ENCODE measurements around the gene FAF2. TPM values are rescaled to one million over a fixed set of nuclear protein-coding genes. Genes with fewer than 3 reads are reported as not detected.

The FAF2 gene
- total RNA-seq, 2 experiments from 2014 or later = 32.4 TPM

- Mint-ChIP-seq H3K27ac (peak overlapping the region; percentile 97), H3K36me3 (peaks cover 2% of the 10 kb centered on the region), H3K4me1 (peaks cover 24% of the 10 kb centered on the region), H3K27me3 (peaks cover 3% of the 10 kb centered on the region), H3K4me3 (peak overlapping the region; percentile 98), H3K9me3 (peaks cover 2% of the 10 kb centered on the region)
- peak; percentile 4 for ATAC-seq (ENCODE audit: low read depth)
- DNase-seq = no peak
- POLR2A ChIA-PET = interaction anchor here (0.8 to 4.3 kb wide), 10 partner anchors 11 to 106 kb away, joined by 3 to 60 read pairs (median 6); partner anchors contain the start of genes HIGD2A, NOP16 and RNF44
Measured at GRCh38 chr5:176447591-176447977, 601 bp upstream of the FAF2 start.

- H3K4me1 Mint-ChIP-seq = peaks cover 28% of the 10 kb centered on the region
- H3K9me3 Mint-ChIP-seq = no peaks in the 10 kb centered on the region
- H3K4me3 Mint-ChIP-seq = peak overlapping the region; percentile 1
- DNase-seq = no peak
- no peak overlapping the region for H3K27ac Mint-ChIP-seq
- POLR2A ChIA-PET = interaction anchor here (0.7 to 4.3 kb wide), 3 partner anchors 85 to 617 kb away, joined by 3 to 60 read pairs (median 3); partner anchors contain the start of gene RNF44
- no peak for ATAC-seq (ENCODE audit: low read depth)
- H3K36me3 Mint-ChIP-seq = peaks cover 10% of the 10 kb centered on the region
- peaks cover 3% of the 10 kb centered on the region for H3K27me3 Mint-ChIP-seq
Measured at GRCh38 chr5:176450077-176450476, 1.9 kb downstream of the FAF2 start.

- DNase-seq (no peak), ATAC-seq (ENCODE audit: low read depth) (no peak)
- no peaks in the 10 kb centered on the region for H3K9me3 Mint-ChIP-seq
- peaks cover 25% of the 10 kb centered on the region for H3K36me3 Mint-ChIP-seq
- H3K27ac Mint-ChIP-seq = no peak overlapping the region
- H3K4me3 Mint-ChIP-seq = no peak overlapping the region
- POLR2A ChIA-PET = interaction anchor here (0.7 kb wide), 1 partner anchor 26 kb away, joined by 6 read pairs; no protein-coding TSS in a partner anchor
- H3K27me3 Mint-ChIP-seq = no peaks in the 10 kb centered on the region
- H3K4me1 Mint-ChIP-seq = peaks cover 22% of the 10 kb centered on the region
Measured at GRCh38 chr5:176454724-176455394, 6.7 kb downstream of the FAF2 start.

- Mint-ChIP-seq H3K4me3 (no peak overlapping the region), H3K4me1 (peaks cover 17% of the 10 kb centered on the region), H3K27ac (no peak overlapping the region), H3K27me3 (no peaks in the 10 kb centered on the region), H3K9me3 (no peaks in the 10 kb centered on the region), H3K36me3 (peaks cover 33% of the 10 kb centered on the region)
- no peak for ATAC-seq (ENCODE audit: low read depth)
- POLR2A ChIA-PET = interaction anchor here (0.6 kb wide), 1 partner anchor 145 kb away, joined by 4 read pairs; no protein-coding TSS in a partner anchor
- no peak for DNase-seq
Measured at GRCh38 chr5:176458904-176459561, 10.8 kb downstream of the FAF2 start.

GRCh38 chr5:176461349-176461748 lies 13.2 kb downstream of the FAF2 start:
- Mint-ChIP-seq H3K27ac (no peak overlapping the region), H3K4me1 (peaks cover 17% of the 10 kb centered on the region), H3K9me3 (no peaks in the 10 kb centered on the region)

DNA sequence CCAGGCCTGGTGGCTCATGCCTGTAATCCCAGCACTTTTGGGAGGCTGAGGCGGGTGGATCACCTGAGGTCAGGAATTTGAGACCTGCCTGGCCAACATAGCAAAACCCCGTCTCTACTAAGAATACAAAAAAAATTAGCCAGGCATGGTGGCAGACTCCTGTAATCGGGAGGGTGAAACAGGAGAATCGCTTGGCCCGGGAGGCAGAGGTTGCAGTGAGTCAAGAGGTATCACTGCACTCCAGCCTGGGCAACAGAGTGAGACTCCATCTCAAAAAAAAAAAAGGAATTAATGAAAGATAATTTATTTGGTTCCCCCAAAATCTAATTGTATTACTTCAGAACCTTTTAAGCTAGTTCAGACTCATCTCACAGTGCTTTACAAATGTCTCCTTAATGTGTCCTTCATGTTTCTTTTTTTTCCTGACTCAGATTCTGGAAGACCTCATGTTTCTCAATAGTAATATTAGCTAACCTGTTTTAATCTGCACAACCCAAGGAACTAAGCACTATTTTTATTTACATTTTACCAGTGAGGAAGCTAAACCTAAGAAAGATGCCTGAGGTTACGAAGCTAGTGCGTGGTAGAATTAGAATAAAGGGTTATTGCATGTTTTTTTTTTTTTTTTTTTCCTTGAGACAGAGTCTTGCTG lies 15.1 kb downstream of the FAF2 start:
- no peak overlapping the region for H3K27ac Mint-ChIP-seq
- H3K9me3 Mint-ChIP-seq = no peaks in the 10 kb centered on the region
- DNase-seq = no peak
- H3K4me1 Mint-ChIP-seq = peaks cover 15% of the 10 kb centered on the region
- no peaks in the 10 kb centered on the region for H3K27me3 Mint-ChIP-seq
- peaks cover 24% of the 10 kb centered on the region for H3K36me3 Mint-ChIP-seq
- no peak overlapping the region for H3K4me3 Mint-ChIP-seq
- ATAC-seq (ENCODE audit: low read depth) = no peak
- POLR2A ChIA-PET = no interaction called here

More at GRCh38 chr5:176461349-176461748, 13.2 kb downstream of the FAF2 start:
- POLR2A ChIA-PET = interaction anchor here (0.6 to 0.7 kb wide), 2 partner anchors 46 to 74 kb away, joined by 4 read pairs; no protein-coding TSS in a partner anchor
- Mint-ChIP-seq H3K4me3 (no peak overlapping the region), H3K27me3 (no peaks in the 10 kb centered on the region), H3K36me3 (peaks cover 28% of the 10 kb centered on the region)
- no peak for DNase-seq
- no peak for ATAC-seq (ENCODE audit: low read depth)

DNA sequence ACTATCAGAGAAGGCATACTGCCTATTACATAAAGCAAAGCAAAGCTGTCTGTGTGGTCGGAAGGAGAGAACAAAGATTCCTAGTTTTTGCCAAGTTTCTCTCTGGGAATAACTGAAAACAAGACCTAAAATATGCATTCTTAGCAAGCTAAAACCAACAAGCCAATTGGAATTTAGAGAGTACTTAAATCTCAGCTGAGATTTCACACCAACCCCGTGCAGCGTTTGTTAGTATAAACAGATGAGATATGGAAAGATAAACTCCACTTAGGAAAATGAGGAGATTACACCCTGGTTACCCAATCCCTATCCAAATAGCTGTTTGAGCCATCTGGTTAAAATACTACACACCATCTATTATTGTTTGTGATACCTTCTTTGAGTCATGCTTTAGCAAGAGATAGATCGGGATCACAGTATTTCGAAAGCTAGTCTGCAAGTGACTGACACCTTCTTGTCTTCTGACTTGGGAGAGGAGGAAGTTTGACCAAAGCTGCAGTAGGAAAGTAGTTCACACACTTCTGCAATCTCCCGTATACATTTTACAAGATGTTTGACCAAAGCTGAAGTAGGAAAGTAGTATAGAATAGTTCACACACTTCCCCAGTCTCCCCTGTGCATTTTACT lies 18.2 kb downstream of the FAF2 start:
- H3K27me3 Mint-ChIP-seq = no peaks in the 10 kb centered on the region
- DNase-seq (no peak), ATAC-seq (ENCODE audit: low read depth) (no peak)
- H3K36me3 Mint-ChIP-seq = peaks cover 15% of the 10 kb centered on the region
- POLR2A ChIA-PET = interaction anchor here (0.6 kb wide), 1 partner anchor 10 kb away, joined by 3 read pairs; no protein-coding TSS in a partner anchor
- no peak overlapping the region for H3K4me3 Mint-ChIP-seq
- no peaks in the 10 kb centered on the region for H3K9me3 Mint-ChIP-seq
- no peak overlapping the region for H3K27ac Mint-ChIP-seq
- H3K4me1 Mint-ChIP-seq = peaks cover 6% of the 10 kb centered on the region

DNA sequence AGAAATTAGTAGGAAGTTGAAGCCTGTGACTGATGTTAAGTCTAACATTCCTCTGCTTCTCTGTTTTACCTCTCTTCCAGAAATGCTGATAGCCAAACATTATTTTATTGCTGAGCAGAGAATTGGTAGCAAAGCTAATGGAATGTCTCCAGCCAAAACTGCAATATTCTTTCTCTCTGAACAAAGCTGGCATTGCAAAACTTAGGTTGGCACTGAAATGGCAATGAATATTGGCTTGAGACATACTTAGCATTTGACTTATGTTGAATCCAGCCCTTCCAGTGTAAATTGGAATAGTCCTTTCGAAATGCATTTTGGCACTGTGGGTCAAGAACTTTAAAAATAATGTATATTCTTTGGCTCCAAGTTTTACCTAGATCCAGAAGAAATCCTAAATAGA lies 21.1 kb downstream of the FAF2 start:
- Mint-ChIP-seq H3K36me3 (peaks cover 17% of the 10 kb centered on the region), H3K4me1 (peaks cover 6% of the 10 kb centered on the region), H3K27ac (no peak overlapping the region), H3K27me3 (no peaks in the 10 kb centered on the region), H3K9me3 (no peaks in the 10 kb centered on the region), H3K4me3 (no peak overlapping the region)
- DNase-seq (no peak), ATAC-seq (ENCODE audit: low read depth) (no peak)
- POLR2A ChIA-PET = no interaction called here

- POLR2A ChIA-PET = no interaction called here
- H3K27ac Mint-ChIP-seq = no peak overlapping the region
Measured at GRCh38 chr5:176470539-176470938, 22.4 kb downstream of the FAF2 start.

GRCh38 chr5:176471098-176471497 lies 22.9 kb downstream of the FAF2 start:
- H3K36me3 Mint-ChIP-seq = peaks cover 22% of the 10 kb centered on the region
- no peak for ATAC-seq (ENCODE audit: low read depth)
- DNase-seq = no peak
- no peak overlapping the region for H3K4me3 Mint-ChIP-seq
- no peaks in the 10 kb centered on the region for H3K9me3 Mint-ChIP-seq
- H3K27ac Mint-ChIP-seq = no peak overlapping the region
- POLR2A ChIA-PET = interaction anchor here (0.7 kb wide), 1 partner anchor 23 kb away, joined by 6 read pairs; the partner anchor contains the start of gene FAF2
- H3K27me3 Mint-ChIP-seq = no peaks in the 10 kb centered on the region
- peaks cover 4% of the 10 kb centered on the region for H3K4me1 Mint-ChIP-seq

More at GRCh38 chr5:176470539-176470938, 22.4 kb downstream of the FAF2 start:
- no peak for ATAC-seq (ENCODE audit: low read depth)
- peaks cover 17% of the 10 kb centered on the region for H3K36me3 Mint-ChIP-seq
- DNase-seq = no peak
- peaks cover 6% of the 10 kb centered on the region for H3K4me1 Mint-ChIP-seq
- no peaks in the 10 kb centered on the region for H3K9me3 Mint-ChIP-seq
- H3K4me3 Mint-ChIP-seq = no peak overlapping the region
- H3K27me3 Mint-ChIP-seq = no peaks in the 10 kb centered on the region

GRCh38 chr5:176473335-176474006 lies 25.3 kb downstream of the FAF2 start:
- POLR2A ChIA-PET = no interaction called here
- Mint-ChIP-seq H3K4me3 (no peak overlapping the region), H3K4me1 (peaks cover 7% of the 10 kb centered on the region), H3K27ac (no peak overlapping the region), H3K27me3 (no peaks in the 10 kb centered on the region), H3K36me3 (peaks cover 22% of the 10 kb centered on the region), H3K9me3 (no peaks in the 10 kb centered on the region)
- no peak for DNase-seq
- ATAC-seq (ENCODE audit: low read depth) = no peak

GRCh38 chr5:176474476-176474875 lies 26.3 kb downstream of the FAF2 start:
- ATAC-seq (ENCODE audit: low read depth) (no peak), DNase-seq (no peak)
- Mint-ChIP-seq H3K4me3 (no peak overlapping the region), H3K9me3 (no peaks in the 10 kb centered on the region), H3K36me3 (peaks cover 24% of the 10 kb centered on the region), H3K27ac (no peak overlapping the region), H3K27me3 (no peaks in the 10 kb centered on the region), H3K4me1 (peaks cover 7% of the 10 kb centered on the region)
- POLR2A ChIA-PET = no interaction called here
